ENCODE results near the gene PTGES.
A peak's percentile ranks its signal among the peaks of the same experiment; 100 is the strongest.

PTGES gene

DNA sequence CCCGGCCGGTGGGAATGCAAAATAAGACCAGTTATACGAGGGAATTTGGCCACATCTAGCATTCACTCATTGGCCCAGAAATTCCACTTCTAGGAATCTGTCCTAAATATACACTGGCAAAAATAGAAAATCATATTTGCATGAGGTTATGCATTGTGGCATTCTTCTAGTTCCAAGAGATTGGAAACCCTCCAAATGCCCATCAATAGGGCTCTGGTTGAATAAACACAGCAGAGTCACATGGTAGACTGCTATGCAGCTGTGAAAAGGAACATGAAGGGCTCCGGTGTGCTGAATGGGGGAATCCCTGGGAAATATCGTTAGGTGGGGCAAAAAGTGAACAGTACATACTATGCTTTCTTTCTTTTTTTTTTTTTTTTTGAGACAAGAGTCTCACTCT lies 36.8 kb downstream of the PTGES start:
- no peak for DNase-seq

DNA sequence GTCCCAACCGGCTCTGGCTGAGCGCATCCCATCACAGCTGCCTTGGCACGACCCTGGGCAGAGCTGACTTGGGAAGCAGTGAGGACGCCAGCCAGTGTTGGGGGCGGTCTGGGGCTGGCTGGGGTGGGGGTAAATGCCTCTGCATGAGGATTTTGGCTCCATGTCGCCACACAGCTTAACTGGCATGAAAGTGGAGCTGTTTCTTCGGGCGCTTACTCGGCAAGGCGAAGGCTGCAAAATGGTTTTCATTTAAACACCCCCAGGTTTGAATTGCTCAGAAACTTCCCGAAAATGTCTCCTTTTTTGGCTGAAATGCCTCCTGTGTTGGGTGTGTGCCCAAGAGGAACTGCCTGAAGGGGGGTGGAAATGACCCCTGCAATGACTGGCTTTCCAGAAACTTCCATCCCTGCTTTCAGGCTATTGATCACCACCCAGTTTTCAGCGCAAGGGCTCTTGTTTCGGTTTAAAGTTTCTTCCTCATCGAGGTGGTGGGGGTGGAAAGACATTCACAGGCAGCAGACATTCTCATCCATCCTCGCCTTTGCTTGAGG lies 38.3 kb downstream of the PTGES start:
- no peak for DNase-seq

DNA sequence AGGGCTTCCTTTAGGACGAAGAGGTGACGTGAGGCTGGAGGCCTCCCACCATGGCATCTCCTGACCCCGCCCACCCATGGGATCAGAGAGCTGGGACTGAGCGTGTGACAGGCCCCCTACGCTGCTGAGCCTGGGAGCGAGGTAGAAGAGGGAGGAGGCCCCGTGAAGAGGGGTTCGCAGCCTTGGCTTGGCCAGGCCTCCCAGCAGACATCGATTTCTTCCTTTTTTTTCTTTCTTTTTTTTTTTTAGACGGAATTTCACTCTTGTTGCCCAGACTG lies 39.5 kb downstream of the PTGES start:
- no peak for DNase-seq

DNA sequence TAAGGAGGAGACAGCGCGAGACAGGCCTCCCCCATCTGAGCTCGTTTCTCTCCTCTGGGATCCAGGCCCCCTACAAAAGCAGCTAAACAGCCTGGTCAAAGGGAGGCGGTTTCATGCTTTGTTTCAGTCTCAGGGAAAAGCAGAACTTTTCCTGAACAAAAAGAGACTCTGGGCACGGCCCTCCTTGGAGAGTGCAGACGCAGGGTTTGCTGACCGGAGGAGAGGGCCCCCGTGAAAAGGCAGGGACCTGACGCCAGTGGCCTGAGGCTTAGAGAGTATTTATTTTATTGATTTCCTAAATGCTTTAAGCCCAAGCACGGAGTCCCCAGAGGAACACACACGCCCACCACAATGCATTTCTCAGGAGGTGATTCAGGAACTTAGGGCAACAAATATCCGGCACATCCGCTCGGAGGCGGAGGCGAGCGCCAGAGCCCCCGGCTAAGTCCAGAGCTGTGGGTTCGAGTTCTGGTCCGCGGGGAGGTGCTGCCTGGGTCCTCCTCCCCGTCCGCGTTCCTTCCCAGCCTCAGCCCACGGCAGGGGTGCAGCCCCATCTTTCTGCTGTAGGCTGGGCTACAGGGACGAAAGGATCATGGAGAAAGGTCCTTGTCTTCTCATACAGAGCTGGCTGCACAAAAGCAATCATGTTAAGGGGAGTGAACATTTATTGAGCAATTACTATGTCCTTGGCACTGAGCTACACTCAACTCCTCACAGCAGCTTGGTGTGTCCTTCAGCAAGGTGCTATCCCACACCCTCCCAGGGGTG lies 40.0 kb downstream of the PTGES start:
- DNase-seq: no peak

DNA sequence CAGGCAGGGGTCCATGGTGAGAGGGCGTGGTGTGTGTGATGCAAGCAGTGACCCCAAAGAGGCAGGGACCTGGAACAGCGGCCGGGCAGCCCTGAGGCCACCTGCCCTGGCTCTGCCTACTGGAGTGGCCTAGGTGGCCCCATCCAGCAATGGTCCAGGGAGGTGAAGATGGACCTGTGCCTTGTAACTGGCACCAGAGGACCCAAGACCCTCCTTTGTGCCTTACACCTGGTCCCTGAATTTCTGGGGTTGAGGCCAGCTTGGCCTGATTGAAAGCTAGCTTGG lies 42.7 kb downstream of the PTGES start:
- no peak for DNase-seq

DNA sequence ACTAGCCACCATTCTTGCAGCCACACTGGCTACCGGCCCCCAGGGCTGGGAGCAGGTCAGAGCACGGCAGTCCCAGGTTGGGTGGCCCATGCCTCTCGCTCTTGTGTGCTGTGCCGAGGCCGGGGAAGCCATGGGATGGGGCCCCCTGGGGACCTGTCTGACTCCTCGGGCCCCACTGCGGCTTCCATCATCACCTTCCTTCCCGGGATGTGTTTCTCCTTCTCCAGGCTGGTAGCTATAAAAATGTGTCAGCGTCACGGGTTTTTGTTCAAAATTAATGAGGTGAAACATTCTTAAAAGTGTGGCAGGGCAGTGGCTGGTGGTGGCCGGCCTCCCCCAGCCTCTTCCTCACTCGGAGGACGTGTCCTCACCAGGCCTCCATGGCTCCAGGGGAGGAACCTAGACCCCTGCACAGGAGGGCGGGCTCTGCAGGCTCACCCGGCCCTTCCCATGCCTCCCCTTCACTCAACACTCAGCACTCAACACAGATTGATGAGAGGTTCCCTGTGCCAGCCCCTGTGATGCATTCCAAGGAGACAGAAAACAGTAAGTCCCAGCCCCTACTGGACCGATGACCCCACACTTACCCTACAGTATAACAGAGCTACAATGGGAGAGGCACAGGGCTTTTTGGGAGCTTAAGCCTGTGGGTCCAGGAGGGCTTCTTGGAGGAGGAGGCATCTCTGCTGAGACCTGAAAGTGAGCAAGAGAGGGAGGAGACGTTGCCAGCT lies 43.2 kb downstream of the PTGES start:
- DNase-seq: no peak

DNA sequence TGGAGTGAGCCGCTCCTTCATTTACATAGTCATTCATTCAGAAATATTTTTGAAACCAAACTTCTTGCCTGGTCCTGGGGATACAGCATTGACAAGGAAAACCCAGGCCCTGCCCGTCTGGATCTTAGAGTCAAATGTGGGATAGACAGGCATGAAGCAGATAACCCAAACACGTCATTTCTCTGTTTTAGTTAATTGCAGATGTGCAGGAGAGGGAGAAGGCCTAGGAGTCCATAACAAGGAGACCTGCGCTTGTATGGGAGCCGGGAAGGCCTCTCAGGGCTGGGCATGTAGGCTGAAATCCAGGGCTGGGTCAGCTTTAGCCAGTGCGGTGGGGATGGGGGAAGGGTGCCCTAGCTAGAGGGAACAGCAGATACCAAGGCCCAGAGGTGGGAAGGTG lies 44.0 kb downstream of the PTGES start:
- no peak for DNase-seq

DNA sequence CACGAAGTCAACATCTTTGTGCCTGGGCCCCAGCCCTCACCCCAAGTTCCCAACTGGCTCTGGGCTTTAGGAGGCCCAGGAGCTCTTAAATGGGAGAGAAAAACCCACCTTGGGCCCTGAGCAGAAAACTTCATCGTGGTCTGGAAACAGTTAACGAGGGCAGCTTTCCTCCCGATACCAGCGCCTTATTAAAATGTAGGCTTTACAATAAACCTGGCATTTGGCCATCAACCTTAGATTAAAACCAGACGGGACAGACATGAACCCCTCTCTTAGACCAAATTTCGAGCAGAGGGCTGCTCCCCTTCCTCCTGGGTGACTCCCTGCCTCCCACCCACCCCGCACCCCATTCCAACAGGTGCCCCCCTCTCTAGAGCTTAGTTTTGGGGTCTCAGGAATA lies 48.0 kb downstream of the PTGES start:
- no peak for DNase-seq

DNA sequence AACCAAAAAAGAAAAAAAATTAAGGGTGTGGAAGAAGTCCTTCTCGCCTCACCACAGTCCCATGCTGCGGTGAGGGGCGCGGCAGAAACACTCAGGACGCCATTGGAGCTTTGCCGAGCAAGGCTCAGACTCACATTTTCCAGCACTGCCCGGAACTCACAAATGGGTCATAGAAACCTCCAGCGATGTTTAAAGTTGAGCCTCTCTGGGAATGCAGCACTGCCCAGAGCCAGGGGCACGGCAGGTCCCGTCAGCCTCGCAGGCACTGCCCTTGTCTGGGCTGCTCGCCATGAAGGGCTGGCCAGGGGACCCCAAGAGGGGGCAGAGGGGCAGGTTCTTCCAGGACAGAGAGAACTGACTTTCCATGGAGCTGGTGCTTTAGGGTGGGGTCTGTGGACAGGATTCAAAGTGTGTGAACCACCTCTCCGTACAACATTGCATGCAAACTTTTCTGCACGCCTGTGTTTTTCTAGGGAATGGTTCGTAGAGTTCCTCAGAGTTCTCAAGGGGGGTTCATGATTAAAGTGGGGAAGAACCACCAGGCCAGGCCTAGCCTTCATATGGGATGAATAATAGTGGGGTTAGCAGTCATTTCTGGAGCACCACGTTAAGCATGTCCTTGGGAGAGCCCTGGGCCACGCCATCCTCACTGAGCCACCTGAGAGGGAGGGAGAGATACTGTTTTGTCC lies 49.0 kb downstream of the PTGES start:
- DNase-seq: no peak

DNA sequence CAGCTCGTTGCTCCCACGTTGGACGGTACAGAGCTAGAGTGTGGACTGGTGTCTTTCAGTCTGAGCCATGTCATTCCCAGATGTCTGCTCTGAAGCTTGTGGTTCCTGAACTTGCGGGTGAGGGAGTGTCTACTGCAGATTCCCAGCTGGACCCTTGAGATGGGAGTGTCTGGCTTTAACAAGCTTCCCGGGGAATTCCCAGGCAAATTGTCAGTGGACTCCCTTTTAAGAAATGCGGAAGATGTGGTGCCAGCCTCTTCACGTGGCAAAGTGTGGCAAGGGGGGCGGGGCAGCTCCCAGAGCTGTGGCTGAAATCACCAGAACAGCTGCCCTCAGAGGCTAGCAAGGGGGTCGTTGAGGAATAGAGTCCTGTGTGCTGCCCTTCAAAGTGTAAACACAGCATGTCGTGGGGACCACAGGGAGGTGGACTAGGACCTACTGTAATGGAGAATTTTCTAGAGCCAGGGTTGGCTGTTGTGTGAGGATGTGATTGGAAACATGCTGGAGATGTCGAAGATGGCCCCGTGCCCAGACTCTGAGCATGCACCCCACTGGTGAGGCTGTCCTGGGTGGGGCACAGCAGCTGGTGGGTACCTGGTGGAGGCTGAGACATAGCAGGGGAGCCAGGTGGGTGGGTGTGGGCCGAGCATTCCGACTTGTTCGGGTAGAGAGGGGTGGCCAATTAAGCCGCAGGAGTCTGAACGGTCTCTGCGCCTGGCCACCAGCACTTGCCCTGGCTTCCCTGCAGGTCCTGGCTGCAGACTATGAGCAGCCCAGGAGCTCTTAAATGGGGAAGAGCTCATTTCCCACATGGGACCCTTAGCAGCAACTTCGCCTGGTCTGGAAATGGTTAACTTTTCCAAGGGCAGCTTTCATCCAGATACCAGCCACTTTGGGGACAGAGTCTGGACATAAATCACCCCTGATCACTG lies 50.0 kb downstream of the PTGES start:
- no peak for DNase-seq

DNA sequence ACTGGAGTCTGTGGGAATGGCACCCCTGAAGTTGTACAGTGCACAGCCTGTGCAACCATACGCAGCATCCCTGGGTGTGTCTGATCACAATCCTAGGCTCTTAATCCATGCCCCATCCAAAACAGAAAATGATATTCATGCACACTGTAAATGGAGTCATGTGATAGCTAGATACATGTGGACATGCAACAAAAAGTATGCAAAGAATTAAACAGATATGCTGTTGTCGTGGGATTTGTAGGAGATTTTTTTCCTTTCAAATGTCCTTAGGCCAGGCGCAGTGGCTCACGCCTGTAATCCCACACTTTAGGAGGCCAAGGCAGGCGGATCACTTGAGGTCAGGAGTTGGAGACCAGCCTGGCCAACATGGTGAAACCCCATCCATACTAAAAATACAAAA lies 51.3 kb downstream of the PTGES start:
- DNase-seq: no peak

DNA sequence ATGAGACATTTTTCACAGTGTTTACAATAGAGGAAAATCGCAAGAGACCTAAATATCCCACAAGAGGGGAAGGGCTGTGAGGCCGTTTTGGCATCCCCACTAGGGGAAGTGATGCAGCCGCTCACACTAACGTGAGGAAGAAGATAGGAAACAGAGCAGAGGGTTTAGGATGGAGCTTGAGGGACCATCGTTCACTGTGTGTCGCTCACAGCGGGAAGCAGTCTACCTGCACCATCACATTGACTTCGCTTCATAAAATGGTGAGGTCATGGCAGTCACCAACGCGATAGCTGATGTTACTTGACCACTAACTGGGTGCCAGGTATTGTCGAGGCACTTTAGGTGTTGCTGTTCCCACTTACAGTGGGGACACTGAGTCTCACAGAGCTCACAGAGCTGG lies 51.8 kb downstream of the PTGES start:
- DNase-seq: no peak

DNA sequence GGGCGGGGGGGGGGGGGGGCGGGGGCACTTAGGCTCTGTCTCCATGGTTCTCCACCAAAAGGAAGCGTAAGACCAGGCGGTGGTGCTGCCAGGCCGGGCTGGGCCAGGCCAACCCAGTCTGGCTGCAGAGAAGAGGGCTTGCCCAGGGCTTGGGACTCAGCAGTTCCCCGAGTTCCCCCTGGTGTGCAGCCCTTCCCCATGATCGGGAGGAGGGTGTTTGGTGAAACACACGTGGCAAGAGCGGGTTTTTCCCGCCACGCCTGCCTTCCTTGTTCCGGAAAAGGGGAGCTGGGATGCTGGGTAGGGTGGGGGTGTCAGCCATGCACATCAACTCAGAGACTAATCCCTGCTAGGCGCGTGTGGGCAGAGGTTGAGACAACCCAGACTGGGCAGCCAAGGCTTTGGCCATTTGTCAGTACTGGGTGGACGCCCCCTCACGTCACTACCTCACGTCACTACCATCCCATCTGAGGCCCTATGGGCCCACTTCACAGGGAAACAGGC lies 54.5 kb downstream of the PTGES start:
- DNase-seq: no peak

DNA sequence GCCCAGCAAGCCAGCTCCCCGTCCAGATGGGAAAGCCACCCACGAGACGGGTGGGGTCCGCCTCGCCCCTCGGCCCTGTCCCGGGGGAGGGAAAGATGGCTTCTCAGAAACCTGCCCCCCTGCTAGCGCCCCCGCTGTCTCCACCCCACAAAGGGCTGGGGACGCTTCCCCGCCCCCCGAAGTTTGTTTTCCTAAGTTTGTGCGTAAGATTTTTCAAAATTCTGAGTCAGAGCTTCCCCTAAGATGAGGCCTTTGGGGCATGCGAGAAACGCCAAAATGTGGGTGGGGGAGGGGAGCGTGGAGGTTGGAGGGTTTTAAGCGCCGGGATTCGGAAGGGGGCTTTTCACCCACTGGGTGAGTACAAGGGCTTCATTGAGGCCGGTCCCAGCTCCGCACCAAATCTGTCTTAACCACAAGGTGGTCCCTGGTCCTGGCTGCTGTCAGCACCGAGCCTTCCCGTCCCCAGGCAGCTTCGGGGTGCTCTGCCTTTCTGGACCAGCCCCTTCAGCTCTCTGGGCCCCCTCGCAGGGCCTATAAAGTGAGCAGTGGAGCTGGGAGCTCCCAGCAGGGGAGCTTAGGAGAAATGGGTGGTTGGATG lies 55.1 kb downstream of the PTGES start:
- peak; percentile 46 for DNase-seq

DNA sequence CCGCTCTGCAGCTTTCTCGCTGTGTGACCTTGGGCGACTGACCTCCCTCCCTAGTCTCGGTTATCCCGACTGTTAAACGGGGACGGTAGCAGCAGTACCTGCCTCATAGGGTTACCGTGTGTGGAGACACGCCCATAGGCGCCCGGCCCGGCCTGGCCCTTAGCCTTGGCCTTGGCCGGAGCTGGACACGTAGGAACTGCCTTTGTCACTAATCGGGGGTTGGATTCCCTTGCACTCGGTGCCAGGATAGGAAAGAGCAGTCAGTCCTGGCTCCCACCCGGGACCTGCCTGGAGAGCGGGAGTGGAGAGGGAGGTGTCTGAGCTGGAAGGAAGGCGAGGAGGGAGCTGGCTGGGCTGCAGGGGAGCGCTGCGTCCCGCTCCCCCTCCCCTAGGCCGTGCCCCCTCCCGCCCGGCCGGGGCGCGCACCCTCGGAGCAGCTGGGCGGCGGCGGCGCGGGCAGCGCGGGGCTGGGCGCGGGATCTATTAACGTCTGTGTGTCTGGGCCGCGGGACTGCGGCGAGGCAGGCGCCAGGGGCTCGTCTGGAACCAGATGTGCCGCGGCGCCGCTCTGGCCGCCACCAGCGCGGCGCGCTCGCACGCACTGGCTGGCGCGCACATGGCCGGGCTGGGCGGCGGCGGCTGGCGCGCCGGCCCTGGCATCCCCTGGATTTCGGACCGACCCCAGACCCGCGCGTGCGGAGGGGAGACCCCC lies 55.7 kb downstream of the PTGES start:
- no peak for DNase-seq

DNA sequence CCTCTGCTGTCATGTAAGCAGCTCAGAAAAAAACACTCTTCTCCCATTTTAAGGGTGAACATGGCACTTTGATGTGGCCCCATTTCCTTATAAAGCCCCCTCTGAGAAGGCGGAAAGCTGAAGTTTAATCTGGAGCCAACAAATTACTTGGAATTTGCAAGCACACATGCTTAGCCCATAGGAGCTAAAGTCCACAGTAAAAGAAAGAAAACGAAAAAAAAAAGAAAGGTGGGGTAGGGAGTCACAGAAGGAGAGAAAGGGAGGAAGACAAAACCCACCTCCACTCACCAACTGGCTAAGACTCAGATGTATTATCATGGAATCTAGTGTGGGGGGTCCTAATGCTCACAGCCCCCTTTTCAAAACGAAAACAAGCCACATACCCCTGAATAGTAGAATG lies 57.0 kb downstream of the PTGES start:
- DNase-seq: no peak

DNA sequence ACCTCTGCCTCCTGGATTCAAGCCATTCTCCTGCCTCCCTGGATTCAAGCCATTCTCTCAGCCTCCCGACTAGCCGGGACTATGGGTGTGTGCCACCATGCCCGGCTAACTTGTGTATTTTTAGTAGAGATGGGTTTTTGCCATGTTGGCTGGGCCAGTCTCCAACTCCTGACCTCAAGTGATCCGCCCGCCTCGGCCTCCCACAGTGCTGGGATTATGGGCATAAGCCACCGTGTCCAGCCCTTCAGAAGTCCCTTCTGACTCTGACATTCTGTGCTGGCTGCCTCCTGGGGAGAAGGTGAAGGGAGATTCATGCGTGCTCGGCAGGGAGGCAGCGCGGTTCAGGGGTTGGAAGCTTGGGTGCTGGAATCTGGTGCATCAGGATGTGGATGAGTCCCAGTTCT lies 58.6 kb downstream of the PTGES start:
- no peak for DNase-seq

DNA sequence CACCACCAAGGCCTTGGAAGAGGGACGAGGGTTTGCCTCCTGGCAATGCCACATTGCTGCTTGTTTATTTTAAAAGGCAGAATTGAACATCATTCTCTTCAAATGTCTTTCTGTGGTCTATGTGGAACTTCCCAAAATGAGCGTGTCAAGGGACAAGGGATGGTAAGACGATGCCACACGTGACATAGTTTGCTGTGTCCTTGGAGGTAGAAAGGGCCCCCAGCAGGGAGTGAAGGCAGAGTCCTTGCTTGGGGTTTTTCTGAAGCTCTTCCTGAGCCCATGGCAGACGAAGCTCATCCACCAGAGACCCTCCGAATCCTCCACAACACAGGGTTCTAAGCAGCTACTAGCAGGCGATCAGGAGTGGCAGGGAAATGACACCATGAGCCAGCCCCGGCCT lies 59.1 kb downstream of the PTGES start:
- no peak for DNase-seq

DNA sequence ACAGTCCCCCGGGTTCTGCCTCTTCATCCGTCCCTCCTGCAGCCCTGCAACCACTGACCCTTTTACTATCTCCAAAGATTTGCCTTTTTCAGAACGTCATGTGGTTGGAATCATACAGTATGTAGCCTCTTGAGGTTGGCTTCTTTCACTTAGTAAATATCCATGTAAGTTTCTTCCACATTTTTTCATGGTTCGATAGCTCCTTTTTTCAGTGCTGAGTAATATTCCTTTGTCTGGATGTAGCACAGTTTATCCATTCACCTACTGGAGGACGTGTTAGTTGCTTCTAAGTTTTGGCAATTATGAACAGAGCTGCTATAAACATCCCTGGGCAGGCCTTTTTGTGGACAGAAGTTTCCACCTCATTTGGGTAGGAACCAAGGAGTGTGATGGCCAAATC lies 60.3 kb downstream of the PTGES start:
- no peak for DNase-seq
